Activated naive CD8-positive, alpha-beta T cell treated with anti-CD3 and anti-CD28 coated beads, Interleukin-2, amount 50 U/mL, for 16 hours (primary cell): ENCODE data around the gene CEP97.

Experiments used
- DNase-seq: peaks from one replicate; pipeline ENCODE4 v3.0.0-alpha.2; 2020; ENCODE audit warnings: low read depth, low spot score

The CEP97 gene

DNA sequence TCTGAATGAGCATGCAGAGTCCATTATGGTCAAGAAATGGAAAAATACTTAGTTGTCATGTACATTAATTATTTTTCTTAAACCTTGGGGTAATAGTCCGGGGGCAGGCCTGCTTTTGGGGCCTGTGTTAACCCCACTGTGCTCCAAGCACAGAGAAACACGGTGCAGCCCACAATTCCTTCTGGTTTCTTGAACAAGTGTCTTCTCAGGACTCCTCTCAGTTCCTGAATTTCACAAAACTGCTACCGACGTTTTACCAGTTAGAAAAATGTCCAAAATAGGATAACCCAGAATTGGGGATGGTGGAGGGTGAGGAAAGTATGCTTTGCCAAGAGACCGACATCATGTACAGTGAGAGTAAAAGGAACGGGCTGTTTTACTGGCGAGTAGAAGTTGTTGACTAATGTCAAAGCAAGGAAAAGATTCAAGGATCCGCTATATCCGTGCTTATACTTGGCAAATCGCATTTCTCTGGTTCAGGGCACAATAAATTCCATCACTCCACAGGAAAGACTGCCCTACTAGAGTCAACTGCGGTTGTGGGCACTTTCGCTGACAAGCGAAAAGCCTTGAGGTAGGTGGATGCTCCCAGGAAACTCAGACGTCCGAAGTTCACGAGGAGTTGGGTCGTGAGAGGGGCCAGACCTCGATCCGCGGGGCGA is 54.1 kb downstream of the CEP97 start:
- no peak for DNase-seq

DNA sequence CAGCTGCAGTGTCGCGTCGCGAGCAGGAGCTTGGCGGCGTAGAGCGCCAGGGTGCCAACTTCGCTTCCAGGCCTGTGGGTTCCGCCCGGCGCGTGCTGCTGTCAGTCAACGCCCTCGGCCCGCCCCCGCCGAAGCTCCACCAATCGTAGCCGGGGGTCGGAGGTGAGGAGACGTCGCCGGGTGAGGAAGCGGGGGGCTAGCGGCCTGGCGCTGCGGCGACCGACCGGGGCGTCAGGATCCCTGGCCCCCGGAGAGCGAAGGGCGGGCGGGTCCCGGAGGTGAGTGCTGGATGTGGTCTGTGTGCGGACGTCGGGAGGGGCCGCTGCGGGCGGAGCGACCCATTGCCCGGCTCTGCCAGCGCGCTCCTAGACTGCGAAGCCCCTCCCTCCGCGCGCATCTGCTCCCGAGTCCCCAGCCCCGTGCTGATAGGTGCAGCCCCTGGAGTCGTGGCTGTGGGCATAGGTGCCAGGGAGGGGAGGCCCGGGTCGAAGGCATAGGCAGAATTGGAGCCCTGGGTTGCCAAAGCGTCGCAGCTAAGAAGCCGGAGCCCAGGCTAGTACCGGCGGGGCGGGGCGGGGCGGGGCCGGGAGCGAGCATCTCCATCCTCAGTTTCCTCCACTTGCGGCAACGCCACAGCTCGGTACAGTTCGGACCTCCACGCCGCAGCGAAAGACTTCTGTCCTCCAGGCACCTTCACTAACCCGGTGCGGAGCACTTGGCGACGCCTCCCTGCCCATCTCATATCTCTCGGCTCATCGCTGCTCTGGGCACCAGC is 54.8 kb downstream of the CEP97 start, which contains the start of gene NXPE3:
Gene NXPE3 (plus strand): TSS at position 165 of the 775 bp plus-strand sequence. CDS start 6,386 bp downstream, outside the sequence.
- peak; percentile 91 for DNase-seq

DNA sequence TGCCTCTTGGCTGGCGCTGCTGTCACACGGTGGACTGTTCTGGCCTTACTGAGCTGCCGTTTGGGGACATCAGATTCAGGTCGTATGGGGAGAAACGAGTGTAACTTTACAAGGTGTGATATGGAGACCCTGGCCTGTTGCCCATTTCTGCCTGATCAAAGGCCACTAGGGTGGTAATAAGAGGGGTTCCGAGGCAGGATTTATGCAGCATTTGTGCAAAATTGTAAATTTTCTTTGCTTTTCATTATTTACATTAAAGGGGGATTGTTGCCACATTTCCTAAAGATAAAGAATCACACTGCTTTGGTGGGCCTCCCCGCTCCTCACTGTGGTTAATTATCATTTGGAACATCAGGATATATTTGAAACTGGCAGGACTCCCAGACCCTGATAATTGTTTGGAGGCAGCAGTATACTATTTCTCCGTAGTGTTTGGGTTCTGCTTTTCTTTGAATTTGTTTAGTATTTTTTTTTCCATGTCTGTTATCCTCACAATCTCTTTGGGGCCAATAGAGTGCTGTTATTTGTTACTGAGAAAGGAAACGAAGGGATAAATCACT is 55.5 kb downstream of the CEP97 start:
- no peak for DNase-seq

DNA sequence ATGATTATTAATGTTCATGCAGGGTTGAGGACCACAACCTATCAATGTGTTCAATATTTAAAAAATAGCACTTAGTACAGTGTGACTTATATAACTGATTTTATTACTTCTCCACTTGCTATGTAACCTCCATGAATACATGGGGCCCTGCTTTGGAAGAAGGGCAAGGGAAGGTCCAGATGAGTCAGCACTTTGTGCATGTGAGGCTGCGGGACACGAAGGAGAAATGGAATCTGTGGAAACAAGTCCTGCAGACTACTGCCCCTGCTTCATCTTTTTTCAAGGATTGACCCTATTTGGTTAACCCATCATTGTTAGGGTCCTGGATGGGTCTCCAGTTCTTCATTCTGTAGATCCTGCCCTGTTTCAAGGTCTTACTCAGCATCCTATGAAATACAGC is 56.2 kb downstream of the CEP97 start:
- no peak for DNase-seq

DNA sequence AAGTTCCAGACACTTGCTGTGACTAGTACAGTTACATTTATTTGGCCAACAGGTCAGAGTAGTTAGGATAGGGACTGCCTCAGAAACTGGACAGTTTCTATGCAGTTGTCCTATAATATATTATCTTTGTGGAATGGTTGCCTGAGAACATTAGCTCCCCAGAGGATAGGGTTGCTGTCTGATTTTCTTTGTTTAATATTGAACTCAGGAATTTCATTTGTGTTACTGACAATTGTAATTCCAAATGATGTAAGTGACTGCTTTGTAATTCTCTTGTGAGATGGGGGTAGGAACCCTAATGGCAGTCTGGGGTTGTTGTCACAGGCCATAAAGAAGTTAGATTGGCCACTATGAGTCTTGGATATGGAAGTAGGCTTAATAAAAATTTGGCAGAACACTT is 56.8 kb downstream of the CEP97 start:
- no peak for DNase-seq

DNA sequence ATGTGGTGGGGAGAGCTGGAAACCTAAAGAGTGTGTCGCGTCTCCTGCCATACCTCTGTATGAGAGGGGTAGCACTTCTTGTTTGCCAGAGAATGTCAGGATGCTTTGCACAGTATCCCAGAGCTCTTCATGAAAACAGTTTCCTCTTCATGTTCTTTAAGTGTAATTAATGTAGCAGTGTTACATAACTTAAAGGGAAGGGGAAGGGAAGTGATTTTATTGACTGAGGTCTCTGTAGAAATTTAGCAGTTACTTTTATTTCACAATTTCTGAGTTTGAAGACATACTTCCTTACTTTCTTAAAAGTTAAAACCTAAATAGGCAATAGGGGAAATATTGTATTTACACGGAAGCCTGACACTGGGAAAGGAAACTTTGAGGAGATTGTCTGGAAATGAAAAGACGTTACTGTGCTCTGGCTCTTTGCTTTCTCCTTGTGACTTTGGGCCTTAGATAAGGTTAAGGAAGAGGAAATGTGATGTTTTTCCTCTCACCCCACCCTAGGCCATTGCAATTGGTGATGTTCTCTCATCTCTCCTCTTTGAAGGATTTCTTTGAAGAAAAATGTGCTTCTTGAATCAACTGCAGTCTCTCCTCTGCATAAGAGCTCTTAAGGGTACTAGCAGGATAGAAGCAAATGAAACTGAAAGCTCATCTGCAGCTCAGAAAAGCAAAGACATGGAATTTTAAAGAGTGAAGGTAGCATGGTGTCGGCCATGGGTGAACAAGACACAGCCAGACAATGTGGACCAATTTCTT is 60.6 kb downstream of the CEP97 start:
- no peak for DNase-seq

DNA sequence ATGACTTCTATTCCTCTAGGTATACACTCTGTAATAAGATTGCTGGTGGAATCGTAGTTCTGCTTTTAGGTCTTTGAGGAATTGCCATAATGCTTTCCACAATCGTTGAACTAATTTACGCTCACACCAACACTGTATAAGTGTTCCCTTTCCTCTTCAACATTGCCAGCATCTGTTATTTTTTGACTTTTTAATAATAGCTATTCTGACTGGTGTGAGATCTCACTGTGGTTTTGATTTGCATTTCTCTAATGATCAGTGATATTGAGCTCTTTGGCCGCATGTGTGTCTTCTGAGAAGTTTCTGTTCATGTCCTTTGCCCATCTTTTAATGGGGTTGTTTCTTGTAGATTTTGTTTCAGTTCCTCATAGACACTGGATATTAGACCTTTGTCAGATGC is 67.4 kb downstream of the CEP97 start:
- DNase-seq: no peak

DNA sequence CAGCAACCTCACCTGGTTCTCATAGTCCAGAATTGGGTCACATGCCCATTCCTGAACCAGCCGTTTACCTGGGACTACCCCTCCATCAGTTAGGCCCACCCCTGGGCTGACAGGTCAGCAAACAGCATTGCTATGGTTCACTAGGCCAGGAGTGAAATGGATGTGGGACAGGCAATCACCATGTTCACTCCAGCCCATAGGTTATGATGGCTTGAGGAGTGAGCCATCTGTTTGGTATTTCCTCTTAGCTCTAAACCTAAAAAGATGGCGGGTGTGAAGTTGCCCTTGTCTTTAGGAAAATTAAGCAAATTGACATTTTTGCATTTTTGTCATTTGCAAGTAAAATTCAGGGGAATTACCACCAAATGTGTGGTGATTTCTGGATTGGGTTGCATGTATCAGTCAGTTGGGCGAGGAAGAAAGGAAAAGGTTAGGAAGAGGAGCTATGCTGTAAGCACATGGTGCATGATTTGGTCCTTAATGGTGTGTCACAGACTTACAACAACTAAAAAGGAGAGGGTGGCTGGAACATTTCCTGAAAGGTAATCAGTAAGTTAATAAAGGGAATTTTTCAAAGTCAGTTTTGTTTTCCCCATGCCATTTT is 71.8 kb downstream of the CEP97 start:
- no peak for DNase-seq

DNA sequence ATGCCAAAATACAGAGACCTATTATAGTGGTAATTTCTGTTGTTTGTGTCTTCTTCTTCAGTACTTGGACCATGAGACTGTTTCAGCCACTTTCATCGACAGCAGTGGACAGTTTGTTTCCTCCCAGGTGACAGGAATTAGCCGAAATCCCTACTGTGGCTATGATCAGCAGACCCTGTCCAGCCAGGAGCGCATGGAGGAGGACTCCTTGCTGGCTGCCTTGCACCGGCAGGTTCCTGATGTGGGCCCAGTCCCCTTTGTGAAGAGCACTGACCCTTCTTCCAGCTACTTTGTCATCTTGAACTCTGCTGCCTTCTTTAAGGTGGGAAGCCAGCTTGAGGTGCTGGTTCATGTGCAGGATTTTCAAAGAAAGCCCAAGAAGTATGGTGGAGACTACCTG is 76.8 kb downstream of the CEP97 start:
- no peak for DNase-seq

DNA sequence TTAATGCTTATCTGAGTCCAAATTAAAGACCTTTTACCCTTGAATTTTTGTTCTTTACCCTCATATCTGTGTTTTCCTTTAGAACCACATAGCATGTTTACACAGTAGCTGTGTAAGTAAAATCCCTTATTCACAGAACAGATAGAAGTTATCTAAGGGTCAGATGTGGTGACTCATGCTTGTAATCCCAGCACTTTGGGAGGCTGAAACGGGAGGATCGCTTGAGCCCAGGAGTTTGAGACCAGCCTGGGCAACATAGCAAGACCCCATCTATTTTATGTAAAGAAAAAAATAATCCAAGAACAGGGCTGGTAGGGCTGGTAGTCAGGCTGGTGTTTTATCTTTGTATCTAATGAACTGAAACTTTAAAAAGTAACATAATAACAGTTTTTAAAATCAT is 77.8 kb downstream of the CEP97 start:
- DNase-seq: no peak

DNA sequence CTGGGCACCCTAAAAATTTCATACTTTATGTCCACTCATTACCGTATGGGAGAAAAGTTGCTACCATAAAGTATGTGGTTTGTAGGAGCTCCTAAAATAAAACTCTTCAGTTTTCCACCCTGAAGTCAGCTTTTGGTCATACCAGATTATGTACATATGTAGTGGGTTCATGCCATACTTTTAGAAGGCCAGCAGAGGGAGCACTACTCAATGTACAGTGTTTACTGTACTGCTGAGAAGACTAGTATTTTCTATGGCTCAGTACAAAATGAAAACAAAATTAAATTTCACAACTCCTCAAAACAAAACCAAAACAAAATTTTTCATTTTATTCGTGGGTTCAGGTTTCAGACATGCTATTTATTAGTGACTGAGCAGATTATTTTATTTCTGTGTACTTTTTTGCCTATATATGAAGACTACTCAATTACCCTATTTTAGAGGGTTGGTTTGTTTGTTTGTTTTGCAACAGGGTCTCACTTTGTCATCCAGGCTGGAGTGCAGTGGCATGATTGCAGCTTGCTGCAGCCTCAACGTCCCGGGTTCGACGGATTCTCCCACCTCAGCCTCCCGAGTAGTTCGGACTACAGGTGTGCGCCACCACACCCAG is 78.9 kb downstream of the CEP97 start:
- peak; percentile 30 for DNase-seq

DNA sequence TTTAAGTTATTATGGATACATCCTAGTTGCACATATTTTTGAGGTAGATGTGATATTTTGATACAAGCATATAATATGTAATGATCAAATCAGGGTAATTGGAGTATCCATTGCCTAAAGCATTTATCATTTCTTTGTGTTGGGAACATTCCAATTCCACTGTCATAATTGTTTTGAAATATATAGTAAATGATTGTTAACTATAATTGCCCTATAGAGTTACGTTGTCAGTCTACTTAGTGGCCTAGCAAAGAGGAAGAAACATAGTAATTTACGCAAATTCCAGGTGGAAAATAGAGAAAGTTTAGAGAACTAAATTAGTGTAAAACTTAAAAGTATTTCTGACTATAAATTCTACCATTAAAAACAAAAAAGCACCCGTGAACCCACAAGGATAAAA is 79.5 kb downstream of the CEP97 start:
- no peak for DNase-seq

DNA sequence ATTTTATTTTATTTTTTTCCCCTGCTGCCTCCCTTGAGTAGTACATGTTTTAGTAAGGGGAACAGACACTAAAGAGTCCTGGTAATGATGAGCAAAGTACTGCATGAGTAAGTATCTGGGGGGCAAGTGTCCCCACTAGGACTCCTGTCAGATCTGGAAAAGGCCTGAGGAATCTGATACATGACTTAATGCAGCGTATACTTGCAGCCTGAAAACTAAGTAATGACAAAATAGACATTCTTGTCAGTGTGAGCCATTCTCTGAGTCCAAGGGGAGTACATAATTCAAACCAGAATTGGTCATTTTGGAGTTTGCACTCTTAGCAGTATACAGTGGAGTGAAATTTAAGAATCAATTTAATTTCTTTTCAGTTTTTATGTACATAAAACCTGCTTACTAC is 82.1 kb downstream of the CEP97 start:
- no peak for DNase-seq

DNA sequence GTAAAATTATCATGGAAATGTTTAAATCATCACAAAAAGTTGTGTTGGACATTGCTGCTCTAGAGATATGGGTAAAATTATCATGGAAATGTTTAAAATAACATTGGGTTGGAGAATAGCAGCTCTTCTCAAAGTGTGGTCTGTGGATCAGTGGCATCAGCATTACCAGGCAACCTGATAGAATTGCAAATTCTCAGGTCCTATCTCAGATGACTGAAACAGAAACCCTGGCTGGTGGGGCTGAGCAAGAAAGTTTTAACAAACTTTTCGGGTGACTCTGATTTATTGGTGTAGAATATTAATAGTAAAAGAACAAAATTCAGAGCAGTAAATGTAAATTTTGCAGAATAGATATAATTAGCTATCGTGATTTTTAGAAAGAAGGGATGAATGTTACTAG is 83.5 kb downstream of the CEP97 start:
- DNase-seq: no peak

DNA sequence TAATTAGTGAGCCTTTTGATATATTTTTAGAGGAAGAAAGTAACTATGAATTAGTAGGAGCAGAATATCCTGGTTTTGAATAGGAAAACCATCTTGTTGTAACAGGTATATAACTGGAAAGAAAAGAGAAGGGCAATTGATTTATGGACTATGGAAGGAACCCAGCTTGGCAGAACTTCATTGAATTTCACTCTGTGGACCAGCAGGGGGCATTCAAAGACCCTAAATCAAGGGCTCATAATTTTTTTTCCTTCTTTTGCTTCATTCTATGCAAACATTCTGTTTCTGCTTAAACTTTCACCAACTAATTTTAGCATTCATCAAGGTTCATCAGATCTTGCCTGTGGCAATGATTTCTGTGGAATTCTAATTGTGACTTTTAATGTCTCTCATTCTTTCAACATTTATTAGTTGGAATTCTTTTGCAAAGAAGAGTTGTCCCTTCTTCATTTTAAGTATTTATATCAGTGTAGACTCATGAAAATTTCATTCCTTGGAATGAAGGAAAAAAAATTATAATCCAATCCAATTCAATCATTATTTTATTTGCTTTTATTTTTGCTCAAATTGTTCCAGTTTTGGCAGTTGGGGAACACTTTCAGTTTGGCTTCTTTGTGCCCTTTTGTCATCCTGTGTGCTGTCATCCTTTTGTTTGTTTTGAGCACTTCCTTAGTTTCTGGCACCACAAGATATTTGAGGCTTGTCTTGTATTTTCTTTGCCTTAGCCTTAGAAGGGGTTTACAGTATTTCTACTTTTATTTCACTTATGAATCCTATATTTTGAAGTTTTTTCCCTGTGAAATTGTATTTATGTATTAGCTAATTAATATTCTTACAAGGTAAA is 85.0 kb downstream of the CEP97 start:
- no peak for DNase-seq

DNA sequence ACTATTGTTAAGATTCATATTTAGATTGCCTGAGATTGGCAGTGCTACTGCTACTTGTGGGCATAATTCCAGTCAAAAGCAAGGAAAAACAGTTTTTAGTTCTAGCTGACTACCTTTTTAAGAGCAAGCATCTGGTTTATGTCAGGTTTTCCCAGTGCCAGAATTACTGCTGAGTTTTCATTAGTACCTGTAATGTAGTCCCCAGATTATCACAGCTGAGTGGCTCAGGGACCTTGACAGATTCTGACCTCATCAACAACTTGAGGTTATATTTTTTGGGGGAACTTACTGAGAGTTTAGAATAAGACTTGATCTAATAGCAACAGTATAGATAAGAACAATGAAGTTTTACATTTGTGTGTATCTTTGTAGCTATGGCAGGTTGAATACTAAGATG is 85.6 kb downstream of the CEP97 start:
- no peak for DNase-seq

DNA sequence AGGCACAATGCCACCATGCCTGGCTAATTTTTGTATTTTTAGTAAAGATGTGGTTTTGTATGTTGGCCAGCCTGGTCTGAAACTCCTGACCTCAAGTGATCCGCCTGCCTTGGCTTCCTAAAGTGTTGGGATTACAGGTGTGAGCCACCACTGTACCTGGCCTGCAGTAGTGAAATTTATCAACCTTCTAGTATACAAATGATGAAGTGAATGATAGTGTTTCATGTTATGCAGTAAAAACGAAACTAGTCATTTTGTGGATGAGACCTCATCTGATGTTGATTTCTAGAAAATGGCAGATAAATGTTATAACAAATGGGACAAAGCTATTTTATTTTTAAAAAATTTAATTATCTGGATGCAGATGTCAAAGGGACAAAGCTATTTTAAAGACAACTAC is 87.5 kb downstream of the CEP97 start:
- DNase-seq: no peak

DNA sequence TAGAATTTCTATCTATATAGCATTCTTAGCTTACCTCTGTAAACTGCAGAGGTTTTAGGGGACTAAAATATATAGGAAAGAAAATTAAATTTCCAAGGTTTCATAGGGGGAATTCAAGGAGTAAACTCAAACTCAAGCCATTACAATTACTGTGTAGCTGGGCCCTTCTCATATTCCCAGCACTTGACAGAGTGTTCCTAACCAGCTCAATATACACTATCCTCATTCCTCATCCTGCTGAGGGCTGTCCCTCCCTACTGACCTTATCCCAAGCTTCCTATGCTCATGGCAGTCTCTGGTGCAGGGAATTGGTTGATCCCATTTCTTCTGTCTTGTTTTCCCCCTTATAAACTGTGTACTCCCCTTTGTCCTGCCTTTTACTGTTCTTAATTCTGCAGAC is 88.5 kb downstream of the CEP97 start:
- no peak for DNase-seq

DNA sequence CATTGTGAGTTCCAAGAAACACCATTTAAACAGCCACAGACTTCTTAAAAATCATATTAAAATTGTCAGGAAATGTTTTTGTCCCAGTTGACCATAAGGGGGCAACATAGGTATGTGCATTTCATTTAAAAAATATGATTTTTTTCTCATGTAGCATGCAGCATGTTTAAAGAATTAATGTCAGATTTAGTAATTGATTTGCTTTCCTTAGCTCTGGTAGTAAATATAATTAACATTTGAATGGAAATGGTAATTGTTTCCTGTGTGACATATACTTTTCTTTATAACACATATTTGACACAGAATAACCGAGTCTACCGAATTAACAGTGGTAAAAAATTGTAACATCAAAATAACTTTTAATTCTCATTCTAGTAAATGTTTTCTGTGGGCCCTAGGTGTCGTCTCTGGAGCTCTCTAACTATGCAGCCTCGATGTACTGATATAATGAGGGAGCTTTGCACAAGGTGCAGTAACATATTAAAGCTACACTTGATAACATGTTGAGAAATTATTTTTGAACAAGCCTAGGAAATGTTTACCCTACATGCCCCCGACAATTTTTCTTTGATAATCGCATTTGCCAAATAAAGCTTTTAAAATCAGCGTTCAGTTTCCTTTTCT is 89.5 kb downstream of the CEP97 start:
- no peak for DNase-seq

DNA sequence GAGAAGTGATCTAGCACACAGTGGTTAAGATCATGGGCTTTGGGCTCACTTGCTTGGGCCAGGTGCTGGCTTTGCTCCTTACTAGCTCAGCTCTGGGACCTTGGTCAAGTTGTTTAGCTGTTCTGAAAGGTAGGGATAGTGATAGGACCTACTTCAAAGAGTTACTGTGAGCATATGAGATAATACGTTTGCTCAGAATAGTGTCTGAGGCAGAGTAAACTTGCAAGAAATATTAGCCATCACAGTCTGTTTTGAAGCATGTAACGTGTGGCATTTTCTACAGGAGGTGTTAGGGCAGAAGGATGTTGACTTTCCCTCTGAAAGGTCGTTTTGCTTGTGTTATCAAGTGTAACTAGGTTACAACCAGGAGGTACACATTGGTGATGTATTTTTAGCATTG is 90.4 kb downstream of the CEP97 start:
- DNase-seq: no peak
